ENCODE results near the gene CCL1.

GRCh38 chr17:34389126-34389750 lies 26.2 kb upstream of the CCL1 start:
- TF ChIP-seq CTCF (IDR thresholded peaks at IDR 0.05), result no peak
- no peak for TF ChIP-seq EP300 (IDR thresholded peaks at IDR 0.05)
- no peak for TF ChIP-seq POLR2A (IDR thresholded peaks at IDR 0.05)
- TF ChIP-seq POLR2AphosphoS5 (IDR thresholded peaks at IDR 0.05), result no peak
